Cerebellar nuclear complex (tissue), 1 donor: ENCODE data around the gene SPINK5.
"Not testable (repeated sequence)": the region's sequence is repeated elsewhere in the genome, so short reads cannot be mapped to it uniquely, and the experiment has no call there.

Experiments used
- DNase-seq, 2 experiments: peaks; one replicate each; lab custom pipeline; 2025; lab: John Stamatoyannopoulos, UW

SPINK5 gene

GRCh38 chr5:148063861-148064260 lies at the start of gene SPINK5:
Gene SPINK5 (plus strand): TSS chr5:148063980. CDS start chr5:148064045, 65 bp downstream.
- DNase-seq: no peak

- no peak for DNase-seq
Measured at GRCh38 chr5:148014276-148014675, 49.5 kb upstream of the SPINK5 start.

GRCh38 chr5:148020257-148020988 lies 43.4 kb upstream of the SPINK5 start:
- DNase-seq: no peak

- DNase-seq: no peak
Measured at GRCh38 chr5:148027505-148027904, 36.3 kb upstream of the SPINK5 start.

- DNase-seq: no peak
Measured at GRCh38 chr5:148029131-148029530, 34.6 kb upstream of the SPINK5 start.

- DNase-seq: no peak
Measured at GRCh38 chr5:148033134-148033533, 30.6 kb upstream of the SPINK5 start.

- DNase-seq: no peak
Measured at GRCh38 chr5:148035676-148036075, 28.1 kb upstream of the SPINK5 start.

- DNase-seq: no peak
Measured at GRCh38 chr5:148042881-148043280, 20.9 kb upstream of the SPINK5 start.

GRCh38 chr5:148043705-148044104 lies 20.1 kb upstream of the SPINK5 start:
- no peak for DNase-seq

GRCh38 chr5:148055160-148055559 lies 8.6 kb upstream of the SPINK5 start:
- not testable (repeated sequence) for DNase-seq

- DNase-seq: no peak
Measured at GRCh38 chr5:148060309-148060708, 3.5 kb upstream of the SPINK5 start.

- no peak for DNase-seq
Measured at GRCh38 chr5:148060881-148061280, 2.9 kb upstream of the SPINK5 start.

- DNase-seq: no peak
Measured at GRCh38 chr5:148070621-148071020, 6.8 kb downstream of the SPINK5 start.

- no peak for DNase-seq
Measured at GRCh38 chr5:148072207-148072606, 8.4 kb downstream of the SPINK5 start.

- no peak for DNase-seq
Measured at GRCh38 chr5:148075529-148075928, 11.7 kb downstream of the SPINK5 start.

- no peak for DNase-seq
Measured at GRCh38 chr5:148083203-148083602, 19.4 kb downstream of the SPINK5 start.

GRCh38 chr5:148084269-148084668 lies 20.5 kb downstream of the SPINK5 start:
- no peak for DNase-seq

GRCh38 chr5:148085310-148085709 lies 21.5 kb downstream of the SPINK5 start:
- DNase-seq: no peak

GRCh38 chr5:148085977-148086705 lies 22.4 kb downstream of the SPINK5 start:
- no peak for DNase-seq

- DNase-seq: no peak
Measured at GRCh38 chr5:148090146-148090772, 26.5 kb downstream of the SPINK5 start.

GRCh38 chr5:148090773-148091250 lies 27.0 kb downstream of the SPINK5 start:
- DNase-seq: no peak

GRCh38 chr5:148091991-148092964 lies 28.5 kb downstream of the SPINK5 start:
- no peak for DNase-seq
